T-cell (primary cell): ENCODE data around the gene ADCY4. TPM values are rescaled to one million over a fixed set of nuclear protein-coding genes. Genes with fewer than 3 reads are reported as not detected.

Experiments
- ATAC-seq, 4 experiments: fragments of 200-7000 bp in 3 of 4; fragments of 150-1000 bp in 1 of 4; cut with Tn5 transposase; replicated peaks in 1 of 4; 1 replicate in 3 of 4; 2 replicates in 1 of 4; pipeline ENCODE4 v1.10.0; 2021; ENCODE audit warnings: moderate library complexity in 3 of 4, mild to moderate bottlenecking in 2 of 4, moderate number of reproducible peaks in 1 of 4
- CTCF ChIA-PET, 2 donors: fragments of 300-600 bp; sonication (Branson Sonifier 250); formaldehyde crosslinking; loops; one replicate each; lab custom pipeline; 2022; ENCODE audit warnings: antibody characterized with exemption in 2 of 2; lab: Charles Lee
- POLR2A ChIA-PET, 2 donors: fragments of 300-600 bp; sonication (Branson Sonifier 250); formaldehyde crosslinking; loops; one replicate each; lab custom pipeline; 2022; ENCODE audit warnings: antibody characterized with exemption in 2 of 2; lab: Charles Lee
- DNase-seq, 35 experiments: peaks; one replicate each; pipeline versions ENCODE4 v3.0.0 to v3.0.0-alpha.2; 2013 to 2023
- H3K27ac ChIP-seq: one replicate; pipeline ENCODE4 v1.5.1; 2013; ENCODE audit warnings: low read length
- H3K27me3 ChIP-seq, 2 experiments: replicated peaks in 1 of 2; 1 replicate in 1 of 2; 2 replicates in 1 of 2; pipeline versions ENCODE4 v1.6.1 to v1.7.0; 2013; ENCODE audit warnings: low read length in 1 of 2, mixed read lengths in 1 of 2; ENCODE audit not compliant: control insufficient read depth in 2 of 2, insufficient read depth in 2 of 2; ENCODE audit errors: extremely low read depth in 1 of 2
- H3K36me3 ChIP-seq, 2 donors: 1 replicate in 1 of 2; 2 replicates in 1 of 2; pipeline versions ENCODE4 v1.6.1 to v1.7.0; 2013; ENCODE audit warnings: low read length in 1 of 2; ENCODE audit not compliant: control insufficient read depth in 2 of 2, insufficient read depth in 1 of 2; ENCODE audit errors: extremely low read depth in 1 of 2
- H3K4me1 ChIP-seq, 2 experiments: 1 replicate in 1 of 2; 2 replicates in 1 of 2; pipeline versions ENCODE4 v1.6.1 to v1.7.0; 2013; ENCODE audit warnings: low read length in 2 of 2, mixed read lengths in 1 of 2; ENCODE audit not compliant: insufficient read depth in 2 of 2, control insufficient read depth in 1 of 2; ENCODE audit errors: extremely low read depth in 1 of 2
- H3K4me3 ChIP-seq, 2 donors: 1 replicate in 1 of 2; 2 replicates in 1 of 2; pipeline versions ENCODE4 v1.5.1 to v1.7.0; 2013; ENCODE audit warnings: mild to moderate bottlenecking in 2 of 2, low read length in 1 of 2, moderate library complexity in 1 of 2; ENCODE audit not compliant: control insufficient read depth in 1 of 2; ENCODE audit errors: extremely low read depth in 1 of 2
- H3K9me3 ChIP-seq: 2 replicates; pipeline ENCODE4 v1.7.0; 2013
- H3K27ac Mint-ChIP-seq, 2 donors: one replicate each; pipeline ENCODE4 v1.8.0; 2020 to 2021; ENCODE audit warnings: mild to moderate bottlenecking in 2 of 2, mixed read lengths in 2 of 2
- H3K27me3 Mint-ChIP-seq, 2 donors: one replicate each; pipeline ENCODE4 v1.8.0; 2021 to 2022; ENCODE audit warnings: mixed read lengths in 2 of 2
- H3K36me3 Mint-ChIP-seq: one replicate; pipeline ENCODE4 v1.8.0; 2021; ENCODE audit warnings: mixed read lengths
- H3K4me1 Mint-ChIP-seq, 3 donors: one replicate each; pipeline ENCODE4 v1.8.0; 2020 to 2022; ENCODE audit warnings: mixed read lengths in 3 of 3, mild to moderate bottlenecking in 1 of 3
- H3K4me3 Mint-ChIP-seq, 3 donors: one replicate each; pipeline ENCODE4 v1.8.0; 2020 to 2022; ENCODE audit warnings: mild to moderate bottlenecking in 3 of 3, mixed read lengths in 3 of 3, moderate library complexity in 3 of 3
- H3K9me3 Mint-ChIP-seq, 3 donors: one replicate each; pipeline ENCODE4 v1.8.0; 2020 to 2022; ENCODE audit warnings: mixed read lengths in 3 of 3
- WGBS: methylation state at CpG from one replicate; pipeline ENCODE4 v1.1.5; 2013; ENCODE audit warnings: missing lambda C conversion rate; ENCODE audit not compliant: insufficient coverage; 5-methylcytosine and 5-hydroxymethylcytosine counted together
- total RNA-seq, 35 experiments: library from RNA in 6 of 35; stranded (reverse) in 6 of 35; fragments of 120-200 nt in 1 of 35; gene quantifications; one replicate each; pipeline versions ENCODE4 v1.2.1 to v1.2.4 and lab custom pipeline; 2013 to 2026

ADCY4 gene
- total RNA-seq, 5 donors from 2014 or later (not counting 1 experiment from before 2014, with no cell fraction given), result 7.8 to 10.4 (median 8.5) TPM

DNA sequence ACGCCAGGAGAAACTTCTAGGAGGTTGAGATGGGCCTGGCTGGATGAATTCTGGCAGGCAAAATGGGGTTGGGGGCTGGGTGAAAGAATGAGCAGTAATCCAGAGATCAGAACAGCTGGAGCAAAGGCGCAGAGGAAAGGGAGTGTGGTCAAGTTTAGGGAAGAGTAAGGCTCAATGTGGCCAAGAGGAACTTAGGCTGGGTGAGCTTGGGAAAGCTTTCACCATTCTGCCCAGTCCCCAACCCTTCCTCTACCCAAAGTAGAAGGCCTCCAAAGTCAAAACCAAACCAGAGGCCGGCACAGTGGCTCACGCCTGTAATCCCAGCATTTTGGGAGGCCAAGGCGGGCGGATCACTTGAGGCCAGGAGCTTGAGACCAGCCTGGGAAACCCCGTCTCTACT is 53.2 kb downstream of the ADCY4 start:
- ChIA-PET POLR2A (no interaction called here), CTCF (no interaction called here)
- Histone ChIP-seq H3K27me3 (no peaks in the 10 kb centered on the region), H3K4me3 (no peak overlapping the region), H3K36me3 (no peaks in the 10 kb centered on the region), H3K27ac (no peak overlapping the region), H3K4me1 (peaks cover 11 to 17% of the 10 kb centered on the region in 2 experiments), H3K9me3 (no peaks in the 10 kb centered on the region)
- Mint-ChIP-seq H3K27me3 (no peaks in the 10 kb centered on the region), H3K9me3 (no peaks in the 10 kb centered on the region), H3K4me1 (peaks cover 17 to 37% (median 31%) of the 10 kb centered on the region in 3 donors), H3K27ac (no peak overlapping the region), H3K4me3 (no peak overlapping the region), H3K36me3 (no peaks in the 10 kb centered on the region)
- WGBS, result 87% methylated on average over 3 of the region's 7 CpGs
- DNase-seq, result no peak
- no peak for ATAC-seq

DNA sequence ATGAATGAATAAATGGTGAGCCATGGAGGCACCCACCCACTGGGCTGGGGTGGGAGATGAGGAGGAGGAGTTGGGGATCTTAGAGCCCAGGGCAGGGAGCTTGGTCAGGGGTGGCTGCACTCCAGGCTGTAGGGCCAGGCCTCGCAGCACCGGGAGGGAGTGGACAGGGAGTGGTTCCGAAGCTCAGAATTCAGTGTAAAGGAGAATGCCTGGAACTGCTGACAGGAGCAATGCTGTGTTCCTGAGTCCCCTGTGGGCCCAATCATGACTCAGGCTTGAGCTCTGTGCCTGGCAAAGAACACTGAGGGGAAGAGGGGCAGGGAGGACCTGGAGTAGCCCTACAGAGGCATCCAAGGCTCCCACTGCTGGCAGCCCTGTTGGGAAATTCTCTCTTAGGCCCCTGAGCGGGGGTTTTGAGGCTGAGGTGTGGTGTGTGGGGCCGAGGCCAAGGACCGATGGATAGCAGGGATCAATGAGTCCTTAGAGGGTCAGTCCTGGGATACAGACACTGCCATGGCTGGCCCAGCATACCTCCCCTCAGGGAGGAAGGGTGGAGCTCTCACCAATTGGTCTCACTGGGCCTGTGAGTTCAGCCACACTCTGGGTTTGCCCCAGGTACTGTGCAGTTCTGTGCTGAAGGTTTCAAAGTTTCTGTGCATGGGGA is 53.9 kb downstream of the ADCY4 start:
- ChIA-PET CTCF (no interaction called here), POLR2A (no interaction called here)
- Mint-ChIP-seq H3K9me3 (no peaks in the 10 kb centered on the region), H3K27ac (no peak overlapping the region), H3K27me3 (no peaks in the 10 kb centered on the region), H3K4me3 (no peak overlapping the region), H3K36me3 (no peaks in the 10 kb centered on the region), H3K4me1 (peaks cover 17 to 38% (median 33%) of the 10 kb centered on the region in 3 donors)
- H3K4me1 ChIP-seq, result peaks cover 11 to 17% of the 10 kb centered on the region in 2 experiments
- H3K27me3 ChIP-seq, result no peaks in the 10 kb centered on the region
- H3K36me3 ChIP-seq, result no peaks in the 10 kb centered on the region
- no peak overlapping the region for H3K4me3 ChIP-seq
- H3K27ac ChIP-seq, result no peak overlapping the region
- DNase-seq (no peak), ATAC-seq (no peak)
- WGBS, result 97% methylated on average over 6 of the region's 6 CpGs
- no peaks in the 10 kb centered on the region for H3K9me3 ChIP-seq

GRCh38 chr14:24279301-24280186 is 55.3 kb downstream of the ADCY4 start:
- Mint-ChIP-seq H3K27me3 (no peaks in the 10 kb centered on the region), H3K27ac (peak overlapping the region; percentile 48 to 79), H3K4me1 (peaks cover 17 to 47% (median 33%) of the 10 kb centered on the region in 3 donors), H3K36me3 (no peaks in the 10 kb centered on the region), H3K9me3 (no peaks in the 10 kb centered on the region), H3K4me3 (peak overlapping the region in 1 of 3 donors; percentile 25)
- H3K36me3 ChIP-seq, result no peaks in the 10 kb centered on the region
- CTCF ChIA-PET, result interaction anchor here (0.6 to 1.5 kb wide), 7 partner anchors 9 to 54 kb away, joined by 3 to 14 read pairs (median 4); partner anchors contain the start of genes CIDEB (in 2 of the 2) and TINF2 (in 1 of the 2)
- H3K4me1 ChIP-seq, result peaks cover 11 to 18% of the 10 kb centered on the region in 2 experiments
- H3K9me3 ChIP-seq, result no peaks in the 10 kb centered on the region
- DNase-seq (peak in 33 of 35 experiments; percentile 11 to 76 (median 42)), ATAC-seq (peak; percentile 68 to 94 (median 80))
- POLR2A ChIA-PET, result no interaction called here
- no peaks in the 10 kb centered on the region for H3K27me3 ChIP-seq
- H3K27ac ChIP-seq, result peak overlapping the region; percentile 64
- 58% methylated on average over 4 of the region's 11 CpGs for WGBS
- no peak overlapping the region for H3K4me3 ChIP-seq

DNA sequence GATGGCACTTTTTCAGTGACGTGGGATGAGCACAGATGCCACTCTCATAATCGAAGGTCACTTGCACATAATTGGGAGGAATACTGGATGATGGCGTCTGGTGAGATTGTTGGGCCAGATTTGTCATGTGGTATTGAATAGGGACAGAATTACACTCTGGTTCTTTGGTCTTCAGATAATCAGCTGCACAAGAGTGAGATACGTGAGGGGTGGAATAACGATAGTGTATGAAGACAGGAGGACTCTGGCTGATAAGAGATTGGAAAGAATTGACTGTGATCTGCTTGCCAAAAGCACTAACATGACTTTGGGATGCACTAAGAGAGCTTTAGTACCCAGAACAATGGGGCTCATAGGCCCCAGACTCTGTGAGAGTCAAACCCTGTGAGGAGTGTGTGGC is 56.4 kb downstream of the ADCY4 start:
- H3K27me3 ChIP-seq, result no peaks in the 10 kb centered on the region
- DNase-seq, result no peak
- ChIA-PET CTCF (interaction anchor here in 1 of 2 donors (0.6 kb wide), 1 partner anchor 31 kb away, joined by 5 read pairs; no protein-coding TSS in a partner anchor), POLR2A (no interaction called here)
- no peak for ATAC-seq
- no peaks in the 10 kb centered on the region for H3K9me3 Mint-ChIP-seq
- no peaks in the 10 kb centered on the region for H3K36me3 ChIP-seq
- WGBS, result 100% methylated on average over 5 of the region's 5 CpGs
- H3K27ac ChIP-seq, result peak overlapping the region; percentile 64
- no peaks in the 10 kb centered on the region for H3K27me3 Mint-ChIP-seq
- no peak overlapping the region for H3K4me3 Mint-ChIP-seq
- H3K36me3 Mint-ChIP-seq, result no peaks in the 10 kb centered on the region
- H3K4me3 ChIP-seq, result no peak overlapping the region
- peak overlapping the region; percentile 30 to 53 for H3K27ac Mint-ChIP-seq
- no peaks in the 10 kb centered on the region for H3K9me3 ChIP-seq
- H3K4me1 ChIP-seq, result peaks cover 17 to 26% of the 10 kb centered on the region in 2 experiments
- peaks cover 27 to 57% (median 42%) of the 10 kb centered on the region in 3 donors for H3K4me1 Mint-ChIP-seq

GRCh38 chr14:24277606-24278321 is 57.1 kb downstream of the ADCY4 start:
- WGBS, result 82% methylated on average over 10 of the region's 11 CpGs
- H3K36me3 Mint-ChIP-seq, result no peaks in the 10 kb centered on the region
- no peak overlapping the region for H3K27ac Mint-ChIP-seq
- CTCF ChIA-PET, result no interaction called here
- no peaks in the 10 kb centered on the region for H3K27me3 Mint-ChIP-seq
- no peaks in the 10 kb centered on the region for H3K9me3 Mint-ChIP-seq
- Histone ChIP-seq H3K9me3 (no peaks in the 10 kb centered on the region), H3K4me1 (peaks cover 17 to 26% of the 10 kb centered on the region in 2 experiments), H3K36me3 (no peaks in the 10 kb centered on the region), H3K4me3 (no peak overlapping the region), H3K27me3 (no peaks in the 10 kb centered on the region), H3K27ac (no peak overlapping the region)
- no peak for ATAC-seq
- POLR2A ChIA-PET, result interaction anchor here in 1 of 2 donors (0.6 to 1.0 kb wide), 2 partner anchors 15 to 63 kb away, joined by 4 to 5 read pairs; no protein-coding TSS in a partner anchor
- H3K4me1 Mint-ChIP-seq, result peaks cover 30 to 62% (median 46%) of the 10 kb centered on the region in 3 donors
- no peak overlapping the region for H3K4me3 Mint-ChIP-seq
- peak in 4 of 35 experiments; percentile 5 to 26 (median 10) for DNase-seq
